Stimulated activated naive CD8-positive, alpha-beta T cell treated with anti-CD3 and anti-CD28 coated beads, Interleukin-15, amount 100 ng/mL, for 72 hours (primary cell): ENCODE measurements around the gene PRH1.
A peak's percentile ranks its signal among the peaks of the same experiment; 100 is the strongest.

ENCODE experiments used
- ATAC-seq: fragments of 150-1000 bp; cut with Tn5 transposase; 2 replicates; pipeline ENCODE4 v1.10.0; 2021; ENCODE audit warnings: mild to moderate bottlenecking, moderate library complexity
- DNase-seq, 2 donors: peaks; one replicate each; pipeline ENCODE4 v3.0.0; 2021 to 2022
- H3K27ac Mint-ChIP-seq, 2 donors: one replicate each; pipeline ENCODE4 v1.8.0; 2022; ENCODE audit warnings: mild to moderate bottlenecking in 2 of 2, mixed read lengths in 2 of 2, moderate library complexity in 2 of 2
- H3K27me3 Mint-ChIP-seq: one replicate; pipeline ENCODE4 v1.8.0; 2022; ENCODE audit warnings: mixed read lengths
- H3K4me1 Mint-ChIP-seq: one replicate; pipeline ENCODE4 v1.8.0; 2022; ENCODE audit warnings: mild to moderate bottlenecking, mixed read lengths
- H3K4me3 Mint-ChIP-seq, 2 donors: one replicate each; pipeline ENCODE4 v1.8.0; 2022; ENCODE audit warnings: mild to moderate bottlenecking in 2 of 2, mixed read lengths in 2 of 2, moderate library complexity in 1 of 2
- H3K9me3 Mint-ChIP-seq, 2 donors: one replicate each; pipeline ENCODE4 v1.8.0; 2022; ENCODE audit warnings: mixed read lengths in 2 of 2

Gene PRH1

DNA sequence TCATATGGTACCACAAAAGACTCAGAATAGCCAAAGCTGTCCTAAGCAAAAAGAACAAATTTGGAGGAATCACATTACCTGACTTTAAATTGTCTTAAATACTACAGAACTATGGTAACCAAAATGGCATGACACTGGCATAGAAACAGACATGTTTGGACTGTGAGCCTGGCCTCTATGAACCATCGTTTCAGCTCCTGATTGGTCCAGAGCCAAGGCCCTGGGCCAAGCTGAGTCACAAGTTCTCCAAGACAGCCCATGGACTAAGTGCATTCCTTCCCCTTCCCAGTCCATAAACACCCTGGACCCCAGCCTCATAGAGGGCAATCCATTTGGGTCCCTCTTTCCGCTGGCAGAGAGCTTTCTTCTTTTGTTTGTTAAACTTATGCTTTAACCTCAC, 22.7 kb downstream of the PRH1 start:
- Mint-ChIP-seq H3K4me3 (no peak overlapping the region), H3K9me3 (peaks cover 24 to 75% of the 10 kb centered on the region in 2 donors), H3K27ac (no peak overlapping the region), H3K4me1 (no peaks in the 10 kb centered on the region), H3K27me3 (no peaks in the 10 kb centered on the region)
- ATAC-seq (no peak), DNase-seq (no peak)

DNA sequence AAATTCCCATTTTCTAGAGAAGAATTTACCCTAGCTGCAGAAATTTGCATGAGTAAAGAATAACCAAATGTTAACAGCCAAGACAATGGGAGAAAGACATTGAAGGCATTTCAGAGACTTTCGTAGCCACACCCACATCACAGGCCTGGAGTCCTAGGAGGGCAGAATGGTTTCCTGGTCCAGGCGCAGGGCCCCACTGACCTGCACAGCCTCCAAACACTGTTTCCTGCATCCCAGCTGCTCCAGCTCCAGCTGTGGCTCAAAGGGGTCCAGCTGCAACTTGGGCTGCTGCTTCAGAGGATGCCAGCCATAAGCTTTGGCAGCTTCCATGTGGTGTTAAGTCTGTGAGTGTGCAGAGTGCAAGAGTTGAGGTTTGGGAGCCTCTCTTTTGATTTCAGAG, 28.2 kb downstream of the PRH1 start:
- DNase-seq (no peak), ATAC-seq (no peak)
- H3K4me1 Mint-ChIP-seq, result peaks cover 28% of the 10 kb centered on the region
- H3K4me3 Mint-ChIP-seq, result no peak overlapping the region
- H3K27me3 Mint-ChIP-seq, result no peaks in the 10 kb centered on the region
- H3K27ac Mint-ChIP-seq, result no peak overlapping the region
- H3K9me3 Mint-ChIP-seq, result peaks cover 27 to 54% of the 10 kb centered on the region in 2 donors

DNA sequence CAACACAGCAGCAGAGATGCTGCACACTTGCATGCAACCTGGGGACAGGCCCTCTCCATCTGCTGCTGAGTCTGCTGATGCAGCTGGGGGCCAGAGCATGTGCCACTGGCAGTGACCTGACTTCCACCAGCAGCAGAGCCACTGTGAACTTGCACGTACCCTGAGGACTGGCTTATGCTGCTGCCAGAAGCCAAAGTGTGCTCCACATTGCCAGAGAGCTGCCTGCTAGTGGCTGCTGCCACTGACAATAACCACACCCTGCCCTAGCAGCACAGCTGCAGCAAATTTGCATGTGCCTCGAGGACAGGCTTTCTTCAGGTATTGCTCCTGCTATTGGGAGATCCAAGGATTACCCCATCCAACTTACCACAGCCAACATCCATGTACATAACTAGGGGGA, 30.3 kb downstream of the PRH1 start:
- Mint-ChIP-seq H3K4me1 (peaks cover 43% of the 10 kb centered on the region), H3K4me3 (no peak overlapping the region), H3K27me3 (no peaks in the 10 kb centered on the region), H3K9me3 (peaks cover 21 to 34% of the 10 kb centered on the region in 2 donors), H3K27ac (no peak overlapping the region)
- no peak for ATAC-seq
- DNase-seq, result no peak

DNA sequence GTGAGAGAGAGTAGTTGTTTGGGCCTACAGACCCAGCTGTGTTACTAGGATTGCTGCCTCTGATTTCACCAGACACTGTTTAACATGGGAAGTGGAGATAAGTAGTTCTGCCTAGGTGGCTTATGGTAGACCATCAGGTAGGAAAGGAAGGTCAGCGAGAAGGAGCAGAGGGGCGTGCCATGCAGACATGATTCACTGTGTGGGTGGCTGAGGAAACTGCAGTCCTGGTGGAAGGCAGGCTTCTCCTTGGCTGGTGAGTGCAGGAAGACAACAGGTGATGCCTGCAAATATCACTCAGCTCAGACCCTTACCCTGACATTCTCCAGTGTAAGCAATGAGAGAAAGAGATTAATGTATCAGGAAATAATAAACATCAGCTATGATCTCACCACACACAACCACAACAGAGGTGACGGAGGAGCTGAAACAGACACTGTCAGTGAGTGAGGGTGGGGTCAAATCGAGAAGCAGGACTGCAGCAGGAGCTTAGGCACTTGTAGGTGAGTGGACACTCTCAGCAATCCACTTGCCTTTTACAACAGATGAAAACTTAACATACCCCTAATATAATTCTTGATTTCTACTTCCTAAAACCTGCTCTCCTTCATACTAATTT, 32.7 kb downstream of the PRH1 start:
- DNase-seq, result no peak
- Mint-ChIP-seq H3K4me1 (peaks cover 43% of the 10 kb centered on the region), H3K9me3 (peaks cover 10 to 12% of the 10 kb centered on the region in 2 donors), H3K27me3 (no peaks in the 10 kb centered on the region), H3K27ac (peak overlapping the region in 1 of 2 donors; percentile 34), H3K4me3 (no peak overlapping the region)
- peak; percentile 23 for ATAC-seq

DNA sequence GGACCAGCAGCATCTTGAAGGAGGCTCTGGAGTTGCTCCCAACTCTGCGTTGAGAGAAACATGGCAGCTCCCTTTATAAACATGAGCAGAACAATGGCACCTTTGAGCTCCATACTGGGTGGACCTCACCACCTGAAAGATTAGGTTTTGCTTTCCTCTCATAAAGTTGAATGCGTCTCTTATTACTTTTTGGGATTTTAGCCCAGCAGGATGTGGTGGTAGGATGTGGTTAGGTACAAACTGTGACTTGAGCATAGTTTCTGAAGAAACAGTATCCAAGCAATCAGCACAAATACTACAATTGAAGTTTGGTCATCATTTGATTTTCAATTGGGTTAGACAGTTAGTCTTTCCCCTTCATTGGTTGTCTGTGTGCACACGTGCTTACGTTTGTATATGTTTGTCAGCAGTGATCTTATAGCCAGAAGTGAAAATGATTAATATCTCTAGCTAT, 34.6 kb downstream of the PRH1 start, which contains the start of gene PRR4:
Gene PRR4, minus strand, starts transcription at position 51 of the 454 bp plus-strand sequence. Its CDS starts 38 bp downstream, at position 13.
- H3K27me3 Mint-ChIP-seq, result no peaks in the 10 kb centered on the region
- peaks cover 43% of the 10 kb centered on the region for H3K4me1 Mint-ChIP-seq
- peak within 1 kb of the TSS in 1 of 2 donors; percentile 69 for H3K27ac Mint-ChIP-seq
- peaks cover 0 to under 1% of the 10 kb centered on the region in 2 donors for H3K9me3 Mint-ChIP-seq
- peak; percentile 90 for ATAC-seq
- peak in 1 of 2 donors; percentile 22 for DNase-seq
- H3K4me3 Mint-ChIP-seq, result no peak within 1 kb of the TSS

DNA sequence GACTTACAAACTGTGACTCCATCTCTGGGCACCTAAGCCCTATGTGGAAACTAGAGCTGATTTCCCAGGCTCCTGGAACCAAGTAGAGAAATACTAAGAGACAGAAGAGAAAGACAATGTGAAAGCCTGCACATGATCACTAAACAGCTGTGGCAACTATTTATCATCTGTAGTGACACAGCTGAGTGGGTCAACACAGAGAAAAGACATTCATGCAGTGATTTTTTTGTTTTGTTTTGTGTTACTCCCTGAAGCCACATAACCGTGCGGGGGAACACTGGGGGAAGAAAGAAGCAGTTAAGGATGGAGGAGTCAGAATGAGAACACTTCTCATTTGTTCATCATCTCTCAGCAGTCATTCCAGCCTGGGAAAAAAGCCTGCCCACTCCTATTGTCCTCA, 36.3 kb downstream of the PRH1 start:
- Mint-ChIP-seq H3K4me1 (peaks cover 35% of the 10 kb centered on the region), H3K27ac (peak overlapping the region in 1 of 2 donors; percentile 3), H3K27me3 (no peaks in the 10 kb centered on the region)

DNA sequence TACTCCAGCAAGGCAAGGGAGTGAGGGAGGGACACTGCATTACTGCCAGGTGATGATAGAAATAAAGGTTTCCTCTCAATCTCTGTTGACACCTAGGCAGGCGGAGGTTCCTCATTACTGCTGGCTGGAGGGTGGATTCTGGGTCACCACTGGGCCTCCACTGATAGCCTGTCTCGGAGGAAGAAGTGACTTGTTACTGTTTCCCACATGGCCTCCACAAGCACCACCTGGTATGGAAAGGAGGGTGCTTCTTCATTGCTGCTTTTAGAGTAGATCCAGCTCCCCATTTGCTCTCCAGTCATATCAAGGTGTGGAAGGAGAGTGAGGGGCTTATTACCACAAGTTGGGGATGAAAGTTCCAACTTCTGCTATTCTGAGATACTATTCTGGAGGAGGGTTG, 41.2 kb downstream of the PRH1 start:
- no peaks in the 10 kb centered on the region for H3K27me3 Mint-ChIP-seq
- H3K4me3 Mint-ChIP-seq, result no peak overlapping the region
- DNase-seq (no peak), ATAC-seq (no peak)
- H3K4me1 Mint-ChIP-seq, result no peaks in the 10 kb centered on the region
- peaks cover 0 to 4% of the 10 kb centered on the region in 2 donors for H3K9me3 Mint-ChIP-seq
- no peak overlapping the region for H3K27ac Mint-ChIP-seq

More for the DNA sequence above, 36.3 kb downstream of the PRH1 start:
- ATAC-seq (no peak), DNase-seq (no peak)
- Mint-ChIP-seq H3K4me3 (no peak overlapping the region), H3K9me3 (no peaks in the 10 kb centered on the region)

DNA sequence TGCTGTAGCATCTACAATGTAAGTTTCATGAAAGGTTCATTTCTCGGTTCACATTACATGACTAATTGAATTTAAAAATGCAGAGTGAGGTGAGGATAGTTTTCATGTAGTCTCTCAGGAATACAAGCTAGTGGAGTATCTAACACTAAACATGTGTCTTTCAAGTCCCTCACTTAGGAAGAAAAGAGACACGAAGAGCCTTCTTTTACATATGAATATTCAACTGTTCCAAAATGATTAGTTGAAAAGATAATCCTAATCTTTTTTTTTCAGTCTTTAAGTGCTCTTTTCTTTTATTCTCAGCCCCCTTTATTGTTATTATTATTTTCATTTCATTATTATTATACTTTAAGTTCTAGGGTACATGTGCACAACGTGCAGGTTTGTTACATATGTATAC, 45.6 kb downstream of the PRH1 start:
- H3K27me3 Mint-ChIP-seq, result no peaks in the 10 kb centered on the region
- ATAC-seq, result no peak

More for the DNA sequence above, 45.6 kb downstream of the PRH1 start:
- no peak for DNase-seq
- Mint-ChIP-seq H3K9me3 (peaks cover 0 to 4% of the 10 kb centered on the region in 2 donors), H3K4me3 (no peak overlapping the region), H3K4me1 (no peaks in the 10 kb centered on the region), H3K27ac (no peak overlapping the region)
